ENCODE measurements around the gene PTGDR.
A peak's percentile ranks its signal among the peaks of the same experiment; 100 is the strongest.

PTGDR gene

DNA sequence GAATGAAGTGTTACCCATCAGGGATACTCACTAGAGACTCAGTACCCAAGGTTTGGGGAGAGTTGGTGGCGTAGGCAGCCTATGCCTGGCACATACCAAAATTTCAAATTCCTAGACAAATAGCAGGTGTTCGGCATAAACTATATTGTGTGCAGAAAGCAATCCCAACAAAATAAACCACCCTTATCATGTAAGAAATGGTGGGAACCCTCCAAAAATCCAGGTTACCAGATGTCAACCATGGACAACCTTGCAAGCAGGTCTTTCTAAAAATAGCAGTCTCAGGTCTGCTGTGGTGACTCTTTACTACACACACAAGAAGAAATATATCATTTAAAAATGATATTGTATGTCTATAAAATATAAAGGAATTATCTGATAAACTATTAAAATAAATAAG lies 28.9 kb downstream of the PTGDR start:
- Histone ChIP-seq H3K9ac (ENCODE audit: low read depth, low read length) (no peak overlapping the region), H3K4me1 (ENCODE audit: insufficient read depth, low read length) (peaks cover 9% of the 10 kb centered on the region; the same call in 1 of the 2 replicates), H3K27ac (ENCODE audit: low read length) (no peak overlapping the region), H3K36me3 (ENCODE audit: insufficient read depth, low read length) (no peaks in the 10 kb centered on the region), H3K27me3 (ENCODE audit: insufficient read depth, low read length, poor library complexity) (no peaks in the 10 kb centered on the region), H3K79me2 (ENCODE audit: insufficient read depth, low read length) (no peaks in the 10 kb centered on the region), H4K20me1 (ENCODE audit: insufficient read depth, low read length) (no peaks in the 10 kb centered on the region), H2AFZ (ENCODE audit: low read depth, low read length) (no peak overlapping the region), H3K9me3 (ENCODE audit: insufficient read depth, low read length, severe bottlenecking) (no peaks in the 10 kb centered on the region), H3K4me2 (ENCODE audit: insufficient read depth, low read length) (no peak overlapping the region), H3K4me3 (ENCODE audit: low read depth in 1 of 2, low read length in 2 of 2) (no peak overlapping the region)
- DNase-seq (no peak), ATAC-seq (ENCODE audit: insufficient read depth, low read depth) (no peak)
- TF ChIP-seq, protein P1, sequence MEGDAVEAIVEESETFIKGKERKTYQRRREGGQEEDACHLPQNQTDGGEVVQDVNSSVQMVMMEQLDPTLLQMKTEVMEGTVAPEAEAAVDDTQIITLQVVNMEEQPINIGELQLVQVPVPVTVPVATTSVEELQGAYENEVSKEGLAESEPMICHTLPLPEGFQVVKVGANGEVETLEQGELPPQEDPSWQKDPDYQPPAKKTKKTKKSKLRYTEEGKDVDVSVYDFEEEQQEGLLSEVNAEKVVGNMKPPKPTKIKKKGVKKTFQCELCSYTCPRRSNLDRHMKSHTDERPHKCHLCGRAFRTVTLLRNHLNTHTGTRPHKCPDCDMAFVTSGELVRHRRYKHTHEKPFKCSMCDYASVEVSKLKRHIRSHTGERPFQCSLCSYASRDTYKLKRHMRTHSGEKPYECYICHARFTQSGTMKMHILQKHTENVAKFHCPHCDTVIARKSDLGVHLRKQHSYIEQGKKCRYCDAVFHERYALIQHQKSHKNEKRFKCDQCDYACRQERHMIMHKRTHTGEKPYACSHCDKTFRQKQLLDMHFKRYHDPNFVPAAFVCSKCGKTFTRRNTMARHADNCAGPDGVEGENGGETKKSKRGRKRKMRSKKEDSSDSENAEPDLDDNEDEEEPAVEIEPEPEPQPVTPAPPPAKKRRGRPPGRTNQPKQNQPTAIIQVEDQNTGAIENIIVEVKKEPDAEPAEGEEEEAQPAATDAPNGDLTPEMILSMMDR (IDR thresholded peaks at IDR 0.05; ENCODE audit: borderline replicate concordance, extremely low read depth, low read length, poor library complexity, severe bottlenecking), result no peak
- no peak for TF ChIP-seq EZH2 (IDR thresholded peaks at IDR 0.05; ENCODE audit: borderline replicate concordance, low read depth, low read length, severe bottlenecking)

GRCh38 chr14:52298795-52299194 lies 31.3 kb downstream of the PTGDR start:
- Histone ChIP-seq H3K4me1 (ENCODE audit: insufficient read depth, low read length) (peaks cover 9% of the 10 kb centered on the region; the same call in 1 of the 2 replicates), H3K9me3 (ENCODE audit: insufficient read depth, low read length, severe bottlenecking) (no peaks in the 10 kb centered on the region), H3K27ac (ENCODE audit: low read length) (no peak overlapping the region), H3K27me3 (ENCODE audit: insufficient read depth, low read length, poor library complexity) (no peaks in the 10 kb centered on the region), H3K9ac (ENCODE audit: low read depth, low read length) (no peak overlapping the region), H3K79me2 (ENCODE audit: insufficient read depth, low read length) (no peaks in the 10 kb centered on the region), H3K4me2 (ENCODE audit: insufficient read depth, low read length) (no peak overlapping the region), H2AFZ (ENCODE audit: low read depth, low read length) (no peak overlapping the region), H3K4me3 (ENCODE audit: low read depth in 1 of 2, low read length in 2 of 2) (no peak overlapping the region), H3K36me3 (ENCODE audit: insufficient read depth, low read length) (no peaks in the 10 kb centered on the region), H4K20me1 (ENCODE audit: insufficient read depth, low read length) (no peaks in the 10 kb centered on the region)
- TF ChIP-seq EZH2 (IDR thresholded peaks at IDR 0.05; ENCODE audit: borderline replicate concordance, low read depth, low read length, severe bottlenecking), result no peak
- TF ChIP-seq, protein P1 (IDR thresholded peaks at IDR 0.05; ENCODE audit: borderline replicate concordance, extremely low read depth, low read length, poor library complexity, severe bottlenecking), result no peak
- ATAC-seq (ENCODE audit: insufficient read depth, low read depth), result no peak
- DNase-seq, result no peak

DNA sequence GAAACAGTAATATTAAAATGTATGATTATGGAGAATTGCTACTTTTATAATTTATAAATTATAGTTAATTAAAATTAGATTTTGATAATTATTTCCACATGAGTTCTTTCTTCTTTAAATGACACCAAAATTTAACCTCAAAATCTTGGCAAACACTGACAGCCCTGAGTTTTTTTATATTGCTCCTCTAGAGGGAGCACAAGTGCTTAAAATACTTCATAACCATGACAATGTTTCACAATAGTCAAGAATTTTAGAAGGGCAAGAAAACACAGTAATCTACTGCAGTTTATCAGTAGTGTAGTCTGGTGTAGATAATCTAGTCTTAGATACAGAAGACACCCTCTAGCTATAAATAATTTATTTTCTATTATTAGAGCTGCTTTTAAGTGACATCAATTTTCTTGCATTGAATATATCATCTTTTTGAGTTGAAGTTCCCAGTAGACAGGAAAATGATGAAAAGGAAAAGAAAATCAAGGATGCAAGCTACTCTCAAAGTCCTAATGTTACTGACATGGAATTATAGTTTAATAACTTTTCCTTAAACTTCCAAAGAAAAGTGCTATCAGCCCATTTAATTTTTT lies 32.3 kb downstream of the PTGDR start:
- Histone ChIP-seq H3K27me3 (ENCODE audit: insufficient read depth, low read length, poor library complexity) (no peaks in the 10 kb centered on the region), H3K4me1 (ENCODE audit: insufficient read depth, low read length) (peaks cover 9% of the 10 kb centered on the region; the same call in 1 of the 2 replicates), H3K27ac (ENCODE audit: low read length) (no peak overlapping the region), H4K20me1 (ENCODE audit: insufficient read depth, low read length) (no peaks in the 10 kb centered on the region), H3K9ac (ENCODE audit: low read depth, low read length) (no peak overlapping the region), H2AFZ (ENCODE audit: low read depth, low read length) (no peak overlapping the region), H3K79me2 (ENCODE audit: insufficient read depth, low read length) (no peaks in the 10 kb centered on the region), H3K36me3 (ENCODE audit: insufficient read depth, low read length) (no peaks in the 10 kb centered on the region), H3K4me2 (ENCODE audit: insufficient read depth, low read length) (no peak overlapping the region), H3K9me3 (ENCODE audit: insufficient read depth, low read length, severe bottlenecking) (no peaks in the 10 kb centered on the region), H3K4me3 (ENCODE audit: low read depth in 1 of 2, low read length in 2 of 2) (no peak overlapping the region)
- DNase-seq (peak; percentile 33), ATAC-seq (ENCODE audit: insufficient read depth, low read depth) (peak; percentile 86)
- no peak for TF ChIP-seq EZH2 (IDR thresholded peaks at IDR 0.05; ENCODE audit: borderline replicate concordance, low read depth, low read length, severe bottlenecking)
- TF ChIP-seq, protein P1 (IDR thresholded peaks at IDR 0.05; ENCODE audit: borderline replicate concordance, extremely low read depth, low read length, poor library complexity, severe bottlenecking), result peak; percentile 77
